ENCODE measurements around the gene CMTM1.
A peak's percentile ranks its signal among the peaks of the same experiment; 100 is the strongest.

The CMTM1 gene

GRCh38 chr16:66553223-66553622 lies 13.0 kb upstream of the CMTM1 start:
- no peaks in the 10 kb centered on the region for H3K27me3 ChIP-seq (ENCODE audit: insufficient read depth, low read depth, severe bottlenecking)
- peaks cover 28% of the 10 kb centered on the region for H3K36me3 ChIP-seq
- H3K4me3 ChIP-seq (ENCODE audit: low read depth, low read length) = peak overlapping the region; percentile 51
- H3K27ac ChIP-seq = no peak overlapping the region
- H3K9me3 ChIP-seq (ENCODE audit: severe bottlenecking) = no peaks in the 10 kb centered on the region
- DNase-seq = no peak
- TF ChIP-seq CTCF (IDR thresholded peaks at IDR 0.05; ENCODE audit: low read depth, low read length) = no peak

GRCh38 chr16:66554021-66554420 lies 12.2 kb upstream of the CMTM1 start:
- Histone ChIP-seq H3K27ac (no peak overlapping the region), H3K4me3 (ENCODE audit: low read depth, low read length) (no peak overlapping the region), H3K9me3 (ENCODE audit: severe bottlenecking) (no peaks in the 10 kb centered on the region), H3K27me3 (ENCODE audit: insufficient read depth, low read depth, severe bottlenecking) (no peaks in the 10 kb centered on the region), H3K36me3 (peaks cover 36% of the 10 kb centered on the region)
- DNase-seq = no peak
- TF ChIP-seq CTCF (IDR thresholded peaks at IDR 0.05; ENCODE audit: low read depth, low read length) = no peak

GRCh38 chr16:66554495-66554894 lies 11.7 kb upstream of the CMTM1 start:
- no peak for DNase-seq
- H3K9me3 ChIP-seq (ENCODE audit: severe bottlenecking) = no peaks in the 10 kb centered on the region
- no peak overlapping the region for H3K4me3 ChIP-seq (ENCODE audit: low read depth, low read length)
- no peaks in the 10 kb centered on the region for H3K27me3 ChIP-seq (ENCODE audit: insufficient read depth, low read depth, severe bottlenecking)
- H3K27ac ChIP-seq = no peak overlapping the region
- TF ChIP-seq CTCF (IDR thresholded peaks at IDR 0.05; ENCODE audit: low read depth, low read length) = no peak
- peaks cover 39% of the 10 kb centered on the region for H3K36me3 ChIP-seq

- DNase-seq = no peak
- H3K27ac ChIP-seq = no peak overlapping the region
- no peak overlapping the region for H3K4me3 ChIP-seq (ENCODE audit: low read depth, low read length)
- no peak for TF ChIP-seq CTCF (IDR thresholded peaks at IDR 0.05; ENCODE audit: low read depth, low read length)
- H3K9me3 ChIP-seq (ENCODE audit: severe bottlenecking) = no peaks in the 10 kb centered on the region
- peaks cover 54% of the 10 kb centered on the region for H3K36me3 ChIP-seq
- no peaks in the 10 kb centered on the region for H3K27me3 ChIP-seq (ENCODE audit: insufficient read depth, low read depth, severe bottlenecking)
These were observed 6.1 kb upstream of the CMTM1 start for GRCh38 chr16:66560107-66560506.

- no peak for DNase-seq
- H3K27ac ChIP-seq = no peak overlapping the region
These were observed 4.7 kb upstream of the CMTM1 start for GRCh38 chr16:66561381-66562080.

More at GRCh38 chr16:66561381-66562080, 4.7 kb upstream of the CMTM1 start:
- H3K27me3 ChIP-seq (ENCODE audit: insufficient read depth, low read depth, severe bottlenecking) = no peaks in the 10 kb centered on the region
- no peak for TF ChIP-seq CTCF (IDR thresholded peaks at IDR 0.05; ENCODE audit: low read depth, low read length)
- no peak overlapping the region for H3K4me3 ChIP-seq (ENCODE audit: low read depth, low read length)
- H3K36me3 ChIP-seq = peaks cover 61% of the 10 kb centered on the region
- H3K9me3 ChIP-seq (ENCODE audit: severe bottlenecking) = no peaks in the 10 kb centered on the region
